Hepatocyte (in vitro differentiated cells): ENCODE measurements around the gene ZNF536.

Source experiments
- EZH2phosphoT487 ChIP-seq: fragments of 200-600 bp; sonication (generic); IDR thresholded peaks from one replicate; pipeline ENCODE4 v1.6.1; 2018; ENCODE audit warnings: antibody characterized with exemption, mild to moderate bottlenecking, low read depth, moderate library complexity; ENCODE audit not compliant: unreplicated experiment, severe bottlenecking
- TF ChIP-seq, protein P1 (sequence below): fragments of 200-600 bp; sonication (generic); IDR thresholded peaks from 2 replicates; pipeline ENCODE4 v1.5.1; 2016; ENCODE audit warnings: antibody characterized with exemption, mild to moderate bottlenecking; ENCODE audit not compliant: poor library complexity

DNA sequence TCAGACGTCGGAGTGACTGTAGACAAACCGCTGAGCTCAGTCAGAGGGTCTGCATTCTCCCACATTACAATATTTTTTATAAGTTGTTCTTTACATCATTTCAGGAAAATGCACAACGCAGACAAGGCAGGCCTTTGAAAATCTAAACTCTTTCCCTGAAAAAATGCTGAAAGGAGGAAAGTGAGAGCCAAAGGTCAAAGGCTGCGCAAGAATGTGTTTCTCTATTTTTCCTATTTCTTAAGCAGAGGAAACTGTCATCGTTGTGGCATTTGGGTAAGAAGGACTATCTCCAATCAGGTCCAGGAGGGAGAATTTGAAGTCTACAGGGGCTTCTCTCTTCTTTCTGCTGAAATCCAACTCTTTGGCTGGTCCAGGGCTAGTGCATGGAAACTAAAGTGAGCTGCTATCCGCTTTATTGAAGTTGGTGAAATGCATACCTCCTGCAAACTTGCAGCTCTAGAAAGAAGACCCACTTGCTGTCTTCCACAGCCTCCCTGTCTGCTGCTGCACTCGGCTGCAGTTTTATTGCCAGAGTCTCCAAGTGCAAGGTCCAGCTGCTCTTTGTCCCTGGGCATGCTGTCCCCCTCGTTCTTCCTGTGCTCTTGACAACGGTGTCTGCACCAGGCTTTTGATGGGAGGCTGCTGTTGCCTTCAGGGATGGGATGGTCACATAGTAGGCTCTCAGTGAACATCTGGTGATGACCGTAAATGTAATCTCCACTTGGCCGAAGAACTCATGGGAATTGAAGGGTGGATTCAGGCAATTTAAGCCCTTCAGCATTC, 31.2 kb downstream of the ZNF536 start:
- TF ChIP-seq EZH2phosphoT487 = no peak
- TF ChIP-seq, protein P1, sequence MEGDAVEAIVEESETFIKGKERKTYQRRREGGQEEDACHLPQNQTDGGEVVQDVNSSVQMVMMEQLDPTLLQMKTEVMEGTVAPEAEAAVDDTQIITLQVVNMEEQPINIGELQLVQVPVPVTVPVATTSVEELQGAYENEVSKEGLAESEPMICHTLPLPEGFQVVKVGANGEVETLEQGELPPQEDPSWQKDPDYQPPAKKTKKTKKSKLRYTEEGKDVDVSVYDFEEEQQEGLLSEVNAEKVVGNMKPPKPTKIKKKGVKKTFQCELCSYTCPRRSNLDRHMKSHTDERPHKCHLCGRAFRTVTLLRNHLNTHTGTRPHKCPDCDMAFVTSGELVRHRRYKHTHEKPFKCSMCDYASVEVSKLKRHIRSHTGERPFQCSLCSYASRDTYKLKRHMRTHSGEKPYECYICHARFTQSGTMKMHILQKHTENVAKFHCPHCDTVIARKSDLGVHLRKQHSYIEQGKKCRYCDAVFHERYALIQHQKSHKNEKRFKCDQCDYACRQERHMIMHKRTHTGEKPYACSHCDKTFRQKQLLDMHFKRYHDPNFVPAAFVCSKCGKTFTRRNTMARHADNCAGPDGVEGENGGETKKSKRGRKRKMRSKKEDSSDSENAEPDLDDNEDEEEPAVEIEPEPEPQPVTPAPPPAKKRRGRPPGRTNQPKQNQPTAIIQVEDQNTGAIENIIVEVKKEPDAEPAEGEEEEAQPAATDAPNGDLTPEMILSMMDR = no peak
